Chondrocyte (in vitro differentiated cells): ENCODE results near the gene TECPR2. TPM values are rescaled to one million over a fixed set of nuclear protein-coding genes. Genes with fewer than 3 reads are reported as not detected.

Experiments
- DNase-seq: peaks from one replicate; pipeline ENCODE4 v3.0.0; 2021; ENCODE audit warnings: mixed read lengths, low spot score
- H3K27ac Mint-ChIP-seq: one replicate; pipeline ENCODE4 v1.8.0; 2021; ENCODE audit warnings: mild to moderate bottlenecking, moderate library complexity, mixed read lengths; ENCODE audit not compliant: unreplicated experiment
- H3K27me3 Mint-ChIP-seq: 2 replicates; pipeline ENCODE4 v1.8.0; 2021; ENCODE audit warnings: low read depth, mixed read lengths
- H3K36me3 Mint-ChIP-seq: 2 replicates; pipeline ENCODE4 v1.8.0; 2021; ENCODE audit warnings: low read depth, mixed read lengths
- H3K4me1 Mint-ChIP-seq: 2 replicates; pipeline ENCODE4 v1.8.0; 2021; ENCODE audit warnings: low read depth, mild to moderate bottlenecking, mixed read lengths
- H3K4me3 Mint-ChIP-seq: one replicate; pipeline ENCODE4 v1.8.0; 2021; ENCODE audit warnings: mild to moderate bottlenecking, moderate library complexity, mixed read lengths; ENCODE audit not compliant: unreplicated experiment
- H3K9me3 Mint-ChIP-seq: 2 replicates; pipeline ENCODE4 v1.8.0; 2021; ENCODE audit warnings: low read depth, mixed read lengths
- total RNA-seq: library from RNA; stranded (reverse); gene quantifications from 3 replicates; pipeline ENCODE4 v1.2.1, GENCODE V29; 2021
- TF ChIP-seq, protein P1 (sequence below): fragments of 200-600 bp; sonication (generic); IDR thresholded peaks from 2 replicates; pipeline ENCODE4 v1.5.0; 2021; ENCODE audit warnings: antibody characterized with exemption, mild to moderate bottlenecking, moderate library complexity

Gene TECPR2
- total RNA-seq, 1 donor from 2014 or later: 32.2 TPM

DNA sequence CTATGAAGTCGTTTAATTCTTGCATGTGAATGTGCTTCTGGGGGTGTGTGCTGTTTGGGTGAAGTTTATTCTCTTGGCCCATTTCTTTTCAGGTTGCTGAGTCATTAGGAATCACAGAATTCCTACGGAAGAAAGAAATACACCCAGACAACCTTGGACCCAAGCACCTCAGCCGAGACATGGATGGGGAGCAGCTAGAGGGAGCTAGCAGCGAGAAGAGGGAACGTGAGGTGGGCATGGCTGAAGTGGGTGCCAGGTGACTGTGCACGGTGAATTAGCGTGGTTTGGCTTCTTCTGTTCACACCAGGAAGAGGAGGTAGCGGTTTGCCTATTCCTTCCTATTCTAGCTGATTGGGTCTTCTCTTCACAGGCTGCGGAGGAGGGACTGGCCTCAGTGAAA is 24.0 kb upstream of the TECPR2 start:
- no peaks in the 10 kb centered on the region for H3K9me3 Mint-ChIP-seq
- peaks cover 28% of the 10 kb centered on the region for H3K36me3 Mint-ChIP-seq
- TF ChIP-seq, protein P1, sequence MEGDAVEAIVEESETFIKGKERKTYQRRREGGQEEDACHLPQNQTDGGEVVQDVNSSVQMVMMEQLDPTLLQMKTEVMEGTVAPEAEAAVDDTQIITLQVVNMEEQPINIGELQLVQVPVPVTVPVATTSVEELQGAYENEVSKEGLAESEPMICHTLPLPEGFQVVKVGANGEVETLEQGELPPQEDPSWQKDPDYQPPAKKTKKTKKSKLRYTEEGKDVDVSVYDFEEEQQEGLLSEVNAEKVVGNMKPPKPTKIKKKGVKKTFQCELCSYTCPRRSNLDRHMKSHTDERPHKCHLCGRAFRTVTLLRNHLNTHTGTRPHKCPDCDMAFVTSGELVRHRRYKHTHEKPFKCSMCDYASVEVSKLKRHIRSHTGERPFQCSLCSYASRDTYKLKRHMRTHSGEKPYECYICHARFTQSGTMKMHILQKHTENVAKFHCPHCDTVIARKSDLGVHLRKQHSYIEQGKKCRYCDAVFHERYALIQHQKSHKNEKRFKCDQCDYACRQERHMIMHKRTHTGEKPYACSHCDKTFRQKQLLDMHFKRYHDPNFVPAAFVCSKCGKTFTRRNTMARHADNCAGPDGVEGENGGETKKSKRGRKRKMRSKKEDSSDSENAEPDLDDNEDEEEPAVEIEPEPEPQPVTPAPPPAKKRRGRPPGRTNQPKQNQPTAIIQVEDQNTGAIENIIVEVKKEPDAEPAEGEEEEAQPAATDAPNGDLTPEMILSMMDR: no peak
- no peaks in the 10 kb centered on the region for H3K4me1 Mint-ChIP-seq
- DNase-seq: peak; percentile 34
- no peak overlapping the region for H3K4me3 Mint-ChIP-seq
- H3K27me3 Mint-ChIP-seq: no peaks in the 10 kb centered on the region
- no peak overlapping the region for H3K27ac Mint-ChIP-seq

DNA sequence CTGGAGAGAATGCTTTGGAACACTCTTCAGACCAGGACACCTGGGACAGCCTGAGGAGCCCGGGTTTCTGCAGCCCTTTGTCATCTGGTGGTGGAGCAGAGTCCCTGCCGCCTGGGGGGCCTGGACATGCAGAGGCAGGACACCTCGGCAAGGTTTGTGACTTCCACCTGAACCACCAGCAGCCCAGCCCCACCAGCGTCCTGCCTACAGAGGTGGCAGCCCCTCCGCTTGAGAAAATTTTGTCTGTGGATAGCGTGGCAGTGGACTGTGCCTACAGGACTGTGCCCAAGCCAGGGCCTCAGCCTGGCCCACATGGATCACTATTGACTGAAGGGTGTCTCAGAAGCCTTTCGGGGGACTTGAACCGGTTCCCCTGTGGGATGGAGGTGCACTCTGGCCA is 21.2 kb upstream of the TECPR2 start:
- Mint-ChIP-seq H3K36me3 (peaks cover 32% of the 10 kb centered on the region), H3K4me1 (no peaks in the 10 kb centered on the region), H3K27me3 (no peaks in the 10 kb centered on the region), H3K4me3 (no peak overlapping the region), H3K9me3 (no peaks in the 10 kb centered on the region), H3K27ac (no peak overlapping the region)
- TF ChIP-seq, protein P1: no peak
- peak; percentile 75 for DNase-seq

DNA sequence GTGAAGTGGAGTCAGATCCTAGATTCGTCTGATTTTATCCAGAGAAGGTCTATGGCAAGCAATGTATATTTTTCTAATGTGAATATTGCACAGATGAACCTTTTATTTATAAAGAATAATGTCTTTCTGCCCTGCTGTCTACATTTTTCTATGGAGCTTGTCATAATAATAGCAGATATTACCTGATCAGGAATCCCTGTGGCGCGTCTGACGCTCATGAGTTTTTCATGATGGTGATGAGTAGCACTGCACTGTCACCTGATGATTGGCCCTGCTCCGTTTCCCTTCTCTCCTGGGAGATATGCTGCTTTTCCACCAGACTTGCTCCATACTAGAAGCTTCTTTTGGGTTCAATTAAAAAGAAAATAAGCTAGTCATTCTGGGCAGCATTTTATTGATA is 20.5 kb upstream of the TECPR2 start:
- peak; percentile 17 for DNase-seq
- Mint-ChIP-seq H3K4me3 (no peak overlapping the region), H3K27ac (no peak overlapping the region), H3K4me1 (no peaks in the 10 kb centered on the region), H3K27me3 (no peaks in the 10 kb centered on the region), H3K36me3 (peaks cover 32% of the 10 kb centered on the region), H3K9me3 (no peaks in the 10 kb centered on the region)
- TF ChIP-seq, protein P1: no peak

DNA sequence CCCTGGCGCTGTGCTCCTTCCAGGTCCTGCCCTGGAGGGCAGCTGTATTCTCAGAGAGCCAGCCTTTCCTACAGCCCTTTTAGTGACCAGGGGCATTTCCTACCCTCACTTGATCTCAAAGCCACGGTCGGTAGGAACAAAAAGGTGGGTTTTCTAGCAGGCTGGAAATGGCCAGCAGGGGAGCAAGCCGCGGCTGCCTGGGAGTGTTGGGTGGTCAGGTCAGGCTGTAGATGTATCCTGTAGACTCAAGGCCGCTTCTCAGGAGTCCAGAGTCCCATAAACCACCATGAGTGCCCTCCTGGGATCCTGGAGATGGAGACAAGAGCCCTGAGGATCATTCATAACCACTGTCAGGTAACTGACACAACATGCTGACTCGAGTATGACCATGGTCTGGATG is 18.7 kb upstream of the TECPR2 start:
- DNase-seq: no peak
- Mint-ChIP-seq H3K4me1 (no peaks in the 10 kb centered on the region), H3K9me3 (no peaks in the 10 kb centered on the region), H3K4me3 (no peak overlapping the region), H3K36me3 (peaks cover 32% of the 10 kb centered on the region), H3K27ac (no peak overlapping the region), H3K27me3 (no peaks in the 10 kb centered on the region)
- TF ChIP-seq, protein P1: no peak

DNA sequence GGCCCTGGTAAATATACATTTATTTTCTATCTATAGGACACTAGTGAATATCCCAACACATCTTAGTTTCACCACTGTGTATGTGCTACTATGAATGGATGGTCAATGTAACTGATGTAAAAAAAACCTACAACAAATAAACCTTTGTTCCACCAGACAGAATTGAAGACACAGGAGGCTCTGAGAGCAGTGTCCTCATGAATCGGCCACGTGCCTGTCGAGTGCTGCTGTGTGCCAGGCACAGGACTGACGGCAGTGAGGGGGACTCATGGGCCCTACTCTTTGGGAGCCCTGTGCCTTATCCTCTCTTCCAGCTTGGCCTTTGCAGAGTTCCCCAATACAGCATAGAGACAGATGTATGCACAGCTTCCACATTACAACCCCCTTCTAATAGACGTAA is 18.3 kb upstream of the TECPR2 start:
- Mint-ChIP-seq H3K36me3 (peaks cover 32% of the 10 kb centered on the region), H3K4me3 (no peak overlapping the region), H3K27ac (no peak overlapping the region), H3K27me3 (no peaks in the 10 kb centered on the region), H3K4me1 (no peaks in the 10 kb centered on the region), H3K9me3 (no peaks in the 10 kb centered on the region)
- no peak for DNase-seq
- TF ChIP-seq, protein P1: no peak
